Measurements from ENCODE around the gene PFN4. TPM values are rescaled to one million over a fixed set of nuclear protein-coding genes. Genes with fewer than 3 reads are reported as not detected.

The PFN4 gene
- polyA plus RNA-seq, 1 of the 3 experiments (the other 2 are of a cell fraction): 0.61 TPM

DNA sequence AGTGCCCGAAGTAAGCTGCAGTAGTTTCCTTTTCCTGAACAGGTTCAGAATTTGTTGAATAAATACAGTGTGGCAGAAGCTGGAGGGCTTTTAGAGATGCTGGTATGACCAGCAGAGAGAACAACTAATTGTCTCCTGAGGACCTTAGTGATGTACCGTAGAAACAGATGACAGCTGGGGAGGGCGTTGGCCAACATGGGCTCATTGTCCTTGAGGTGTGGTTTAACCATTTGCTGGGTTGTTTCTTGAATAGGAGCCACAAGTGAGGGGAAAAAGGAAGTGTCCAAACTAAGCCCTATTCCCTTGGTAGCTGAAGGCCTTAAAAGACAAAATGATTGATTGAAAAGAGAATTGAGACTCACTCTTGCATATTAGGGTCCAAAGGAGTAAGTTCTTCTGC, 40.1 kb upstream of the PFN4 start:
- H3K9me2 ChIP-seq: no peaks in the 10 kb centered on the region

More for the DNA sequence above, 40.1 kb upstream of the PFN4 start:
- no peak overlapping the region for H3K4me2 ChIP-seq
- peaks cover 0 to 4% of the 10 kb centered on the region in 2 experiments for H3K36me3 ChIP-seq (replicated peaks in 1 of 2; ENCODE audit: control insufficient read depth in 1 of 2, insufficient read depth in 2 of 2, low read length in 1 of 2)
- H3F3A ChIP-seq (replicated peaks; ENCODE audit: insufficient read depth): no peaks in the 10 kb centered on the region
- no peaks in the 10 kb centered on the region for H3K9me3 ChIP-seq
- H3K27ac ChIP-seq (ENCODE audit: low read depth in 2 of 2, low read length in 1 of 2): no peak overlapping the region
- no peak overlapping the region for H3K9ac ChIP-seq
- POLR2A ChIA-PET: no interaction called here
- CTCF ChIA-PET: interaction anchor here (0.6 to 1.8 kb wide), 4 partner anchors 10 to 159 kb away, joined by 3 to 9 read pairs (median 5); partner anchors contain the start of gene TP53I3
- no peak overlapping the region for H2AFZ ChIP-seq (ENCODE audit: low read depth)
- H3K4me1 ChIP-seq (ENCODE audit: control insufficient read depth in 1 of 2, insufficient read depth in 2 of 2, low read depth in 1 of 2, low read length in 1 of 2): no peaks in the 10 kb centered on the region
- WGBS (ENCODE audit: low lambda C conversion rate): 59% methylated on average over 3 of the region's 3 CpGs
- TF ChIP-seq, protein P1, sequence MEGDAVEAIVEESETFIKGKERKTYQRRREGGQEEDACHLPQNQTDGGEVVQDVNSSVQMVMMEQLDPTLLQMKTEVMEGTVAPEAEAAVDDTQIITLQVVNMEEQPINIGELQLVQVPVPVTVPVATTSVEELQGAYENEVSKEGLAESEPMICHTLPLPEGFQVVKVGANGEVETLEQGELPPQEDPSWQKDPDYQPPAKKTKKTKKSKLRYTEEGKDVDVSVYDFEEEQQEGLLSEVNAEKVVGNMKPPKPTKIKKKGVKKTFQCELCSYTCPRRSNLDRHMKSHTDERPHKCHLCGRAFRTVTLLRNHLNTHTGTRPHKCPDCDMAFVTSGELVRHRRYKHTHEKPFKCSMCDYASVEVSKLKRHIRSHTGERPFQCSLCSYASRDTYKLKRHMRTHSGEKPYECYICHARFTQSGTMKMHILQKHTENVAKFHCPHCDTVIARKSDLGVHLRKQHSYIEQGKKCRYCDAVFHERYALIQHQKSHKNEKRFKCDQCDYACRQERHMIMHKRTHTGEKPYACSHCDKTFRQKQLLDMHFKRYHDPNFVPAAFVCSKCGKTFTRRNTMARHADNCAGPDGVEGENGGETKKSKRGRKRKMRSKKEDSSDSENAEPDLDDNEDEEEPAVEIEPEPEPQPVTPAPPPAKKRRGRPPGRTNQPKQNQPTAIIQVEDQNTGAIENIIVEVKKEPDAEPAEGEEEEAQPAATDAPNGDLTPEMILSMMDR (IDR thresholded peaks at IDR 0.05): no peak
- TF ChIP-seq NFIC (IDR thresholded peaks at IDR 0.05; ENCODE audit: borderline replicate concordance) (no peak), SIN3A (IDR thresholded peaks at IDR 0.05; ENCODE audit: borderline replicate concordance, low read depth, low read length) (no peak), USF1 (IDR thresholded peaks at IDR 0.05; ENCODE audit: borderline replicate concordance, low read depth) (no peak), TEAD4 (IDR thresholded peaks at IDR 0.05; ENCODE audit: borderline replicate concordance, insufficient read depth) (no peak), EP300 (IDR thresholded peaks at IDR 0.05; ENCODE audit: borderline replicate concordance in 1 of 2, low read depth in 1 of 2, low read length in 1 of 2) (no peak), MEF2A (IDR thresholded peaks at IDR 0.05; ENCODE audit: borderline replicate concordance, low read depth) (no peak), ELF1 (IDR thresholded peaks at IDR 0.05) (no peak), FOSL2 (IDR thresholded peaks at IDR 0.05; ENCODE audit: borderline replicate concordance, low read depth) (no peak), JUND (IDR thresholded peaks at IDR 0.05) (no peak)
- TF ChIP-seq, protein P2, sequence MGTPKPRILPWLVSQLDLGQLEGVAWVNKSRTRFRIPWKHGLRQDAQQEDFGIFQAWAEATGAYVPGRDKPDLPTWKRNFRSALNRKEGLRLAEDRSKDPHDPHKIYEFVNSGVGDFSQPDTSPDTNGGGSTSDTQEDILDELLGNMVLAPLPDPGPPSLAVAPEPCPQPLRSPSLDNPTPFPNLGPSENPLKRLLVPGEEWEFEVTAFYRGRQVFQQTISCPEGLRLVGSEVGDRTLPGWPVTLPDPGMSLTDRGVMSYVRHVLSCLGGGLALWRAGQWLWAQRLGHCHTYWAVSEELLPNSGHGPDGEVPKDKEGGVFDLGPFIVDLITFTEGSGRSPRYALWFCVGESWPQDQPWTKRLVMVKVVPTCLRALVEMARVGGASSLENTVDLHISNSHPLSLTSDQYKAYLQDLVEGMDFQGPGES (IDR thresholded peaks at IDR 0.05; ENCODE audit: low read depth, low read length): no peak
- TF ChIP-seq, protein P3, sequence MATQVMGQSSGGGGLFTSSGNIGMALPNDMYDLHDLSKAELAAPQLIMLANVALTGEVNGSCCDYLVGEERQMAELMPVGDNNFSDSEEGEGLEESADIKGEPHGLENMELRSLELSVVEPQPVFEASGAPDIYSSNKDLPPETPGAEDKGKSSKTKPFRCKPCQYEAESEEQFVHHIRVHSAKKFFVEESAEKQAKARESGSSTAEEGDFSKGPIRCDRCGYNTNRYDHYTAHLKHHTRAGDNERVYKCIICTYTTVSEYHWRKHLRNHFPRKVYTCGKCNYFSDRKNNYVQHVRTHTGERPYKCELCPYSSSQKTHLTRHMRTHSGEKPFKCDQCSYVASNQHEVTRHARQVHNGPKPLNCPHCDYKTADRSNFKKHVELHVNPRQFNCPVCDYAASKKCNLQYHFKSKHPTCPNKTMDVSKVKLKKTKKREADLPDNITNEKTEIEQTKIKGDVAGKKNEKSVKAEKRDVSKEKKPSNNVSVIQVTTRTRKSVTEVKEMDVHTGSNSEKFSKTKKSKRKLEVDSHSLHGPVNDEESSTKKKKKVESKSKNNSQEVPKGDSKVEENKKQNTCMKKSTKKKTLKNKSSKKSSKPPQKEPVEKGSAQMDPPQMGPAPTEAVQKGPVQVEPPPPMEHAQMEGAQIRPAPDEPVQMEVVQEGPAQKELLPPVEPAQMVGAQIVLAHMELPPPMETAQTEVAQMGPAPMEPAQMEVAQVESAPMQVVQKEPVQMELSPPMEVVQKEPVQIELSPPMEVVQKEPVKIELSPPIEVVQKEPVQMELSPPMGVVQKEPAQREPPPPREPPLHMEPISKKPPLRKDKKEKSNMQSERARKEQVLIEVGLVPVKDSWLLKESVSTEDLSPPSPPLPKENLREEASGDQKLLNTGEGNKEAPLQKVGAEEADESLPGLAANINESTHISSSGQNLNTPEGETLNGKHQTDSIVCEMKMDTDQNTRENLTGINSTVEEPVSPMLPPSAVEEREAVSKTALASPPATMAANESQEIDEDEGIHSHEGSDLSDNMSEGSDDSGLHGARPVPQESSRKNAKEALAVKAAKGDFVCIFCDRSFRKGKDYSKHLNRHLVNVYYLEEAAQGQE (IDR thresholded peaks at IDR 0.05; ENCODE audit: low read depth, low read length): no peak
- no peaks in the 10 kb centered on the region for H4K20me1 ChIP-seq (ENCODE audit: insufficient read depth)
- H3K79me2 ChIP-seq (ENCODE audit: insufficient read depth): no peaks in the 10 kb centered on the region
- no peak for DNase-seq
- H3K4me3 ChIP-seq (ENCODE audit: low read depth in 2 of 2, low read length in 1 of 2): no peak overlapping the region
- no peaks in the 10 kb centered on the region for H3K27me3 ChIP-seq (ENCODE audit: insufficient read depth)

All from SK-N-SH (cell line).